ENCODE results near the gene CDCA4. TPM values are rescaled to one million over a fixed set of nuclear protein-coding genes. Genes with fewer than 3 reads are reported as not detected.
"Not testable (repeated sequence)": the region's sequence is repeated elsewhere in the genome, so short reads cannot be mapped to it uniquely, and the experiment has no call there.

Gene CDCA4
- total and polyA plus RNA-seq, 4 experiments from 2014 or later, result 17.1 to 20.9 (median 18.9) TPM

GRCh38 chr14:105033412-105033900, 12.6 kb upstream of the CDCA4 start:
- H3K9me3 ChIP-seq (ENCODE audit: control insufficient read depth in 1 of 2, low read length in 2 of 2); H3K27me3 Mint-ChIP-seq; H3K36me3 Mint-ChIP-seq; H3K9me3 Mint-ChIP-seq; H3K27me3 ChIP-seq (ENCODE audit: insufficient read depth, low read length); H3K36me3 ChIP-seq (ENCODE audit: insufficient read depth, low read length); H3K4me1 ChIP-seq (ENCODE audit: insufficient read depth, low read length): not testable (repeated sequence)
- Mint-ChIP-seq H3K27ac (peak overlapping the region; percentile 54 to 98 (median 94)), H3K4me1 (peaks cover 5 to 32% (median 20%) of the 10 kb centered on the region in 4 donors), H3K4me3 (peak overlapping the region; percentile 86 to 99 (median 92))
- Histone ChIP-seq H3K4me3 (ENCODE audit: low read length in 2 of 2) (peak overlapping the region; percentile 1 to 49), H3K27ac (ENCODE audit: low read depth, low read length) (peak overlapping the region; percentile 45)
- ChIA-PET POLR2A (ENCODE audit: partially characterized antibody) (interaction anchor here (0.7 to 1.8 kb wide), 4 partner anchors 10 to 13 kb away, joined by 3 to 24 read pairs (median 4); partner anchors contain the start of gene CDCA4), CTCF (ENCODE audit: partially characterized antibody) (interaction anchor here (1.6 to 2.6 kb wide), 2 partner anchors 12 to 57 kb away, joined by 3 to 11 read pairs; no protein-coding TSS in a partner anchor)
- DNase-seq, result peak in 1 of 5 donors; percentile 20
- intact Hi-C loops (cut with micrococcal nuclease), result loop anchor here (1.0 kb wide), 1 partner anchor 12 kb away; the partner anchor contains the start of gene CDCA4

- intact Hi-C loops (cut with micrococcal nuclease); DNase-seq; H3K9me3 Mint-ChIP-seq; H3K36me3 Mint-ChIP-seq; H3K27me3 ChIP-seq (ENCODE audit: insufficient read depth, low read length); H3K4me1 ChIP-seq (ENCODE audit: insufficient read depth, low read length); H3K9me3 ChIP-seq (ENCODE audit: control insufficient read depth in 1 of 2, low read length in 2 of 2); H3K27me3 Mint-ChIP-seq; H3K36me3 ChIP-seq (ENCODE audit: insufficient read depth, low read length); H3K27ac ChIP-seq (ENCODE audit: low read depth, low read length): not testable (repeated sequence)
- peak overlapping the region in 6 of 7 donors; percentile 37 to 94 (median 68) for H3K27ac Mint-ChIP-seq
- H3K4me3 Mint-ChIP-seq, result peak overlapping the region; percentile 86 to 99 (median 92)
- peak overlapping the region in 1 of 2 donors; percentile 49 for H3K4me3 ChIP-seq (ENCODE audit: low read length in 2 of 2)
- ChIA-PET CTCF (ENCODE audit: partially characterized antibody) (interaction anchor here (0.8 to 2.6 kb wide), 4 partner anchors 10 to 56 kb away, joined by 3 to 11 read pairs (median 3); no protein-coding TSS in a partner anchor), POLR2A (ENCODE audit: partially characterized antibody) (interaction anchor here (0.7 to 1.8 kb wide), 2 partner anchors 12 to 13 kb away, joined by 3 to 24 read pairs; partner anchors contain the start of gene CDCA4)
- peaks cover 7 to 32% (median 21%) of the 10 kb centered on the region in 4 donors for H3K4me1 Mint-ChIP-seq
Measured at GRCh38 chr14:105032451-105032901, 11.6 kb upstream of the CDCA4 start.

- Mint-ChIP-seq H3K36me3 (peaks cover 3% of the 10 kb centered on the region in 2 donors), H3K9me3 (no peaks in the 10 kb centered on the region), H3K27me3 (no peaks in the 10 kb centered on the region), H3K4me1 (peaks cover 12 to 43% (median 28%) of the 10 kb centered on the region in 4 donors), H3K27ac (peak overlapping the region in 2 of 7 donors; percentile 29), H3K4me3 (peak overlapping the region in 4 of 8 donors; percentile 10 to 31 (median 20))
- no peaks in the 10 kb centered on the region for H3K27me3 ChIP-seq (ENCODE audit: insufficient read depth, low read length)
- no peak for DNase-seq
- intact Hi-C loops (cut with micrococcal nuclease), result no loop called here
- H3K9me3 ChIP-seq (ENCODE audit: control insufficient read depth in 1 of 2, low read length in 2 of 2), result no peaks in the 10 kb centered on the region
- POLR2A ChIA-PET (ENCODE audit: partially characterized antibody), result no interaction called here
- peaks cover 17% of the 10 kb centered on the region for H3K4me1 ChIP-seq (ENCODE audit: insufficient read depth, low read length)
- H3K27ac ChIP-seq (ENCODE audit: low read depth, low read length), result no peak overlapping the region
- no peaks in the 10 kb centered on the region for H3K36me3 ChIP-seq (ENCODE audit: insufficient read depth, low read length)
- H3K4me3 ChIP-seq (ENCODE audit: low read length in 2 of 2), result no peak overlapping the region
- CTCF ChIA-PET (ENCODE audit: partially characterized antibody), result interaction anchor here (1.1 kb wide), 2 partner anchors 10 to 55 kb away, joined by 3 read pairs; partner anchors contain the start of gene CDCA4
Measured at GRCh38 chr14:105030836-105031396, 10.0 kb upstream of the CDCA4 start.

GRCh38 chr14:105030194-105030593, 9.3 kb upstream of the CDCA4 start:
- Histone ChIP-seq H3K4me3 (ENCODE audit: low read length in 2 of 2) (no peak overlapping the region), H3K4me1 (ENCODE audit: insufficient read depth, low read length) (peaks cover 24% of the 10 kb centered on the region), H3K36me3 (ENCODE audit: insufficient read depth, low read length) (no peaks in the 10 kb centered on the region), H3K27ac (ENCODE audit: low read depth, low read length) (no peak overlapping the region), H3K27me3 (ENCODE audit: insufficient read depth, low read length) (no peaks in the 10 kb centered on the region), H3K9me3 (ENCODE audit: control insufficient read depth in 1 of 2, low read length in 2 of 2) (no peaks in the 10 kb centered on the region)
- Mint-ChIP-seq H3K4me1 (peaks cover 14 to 50% (median 31%) of the 10 kb centered on the region in 4 donors), H3K27ac (no peak overlapping the region), H3K36me3 (peaks cover 3% of the 10 kb centered on the region in 2 donors), H3K9me3 (no peaks in the 10 kb centered on the region), H3K4me3 (no peak overlapping the region), H3K27me3 (no peaks in the 10 kb centered on the region)
- DNase-seq, result no peak
- intact Hi-C loops (cut with micrococcal nuclease), result no loop called here
- ChIA-PET CTCF (ENCODE audit: partially characterized antibody) (no interaction called here), POLR2A (ENCODE audit: partially characterized antibody) (no interaction called here)

GRCh38 chr14:105029402-105029801, 8.5 kb upstream of the CDCA4 start:
- H3K9me3 Mint-ChIP-seq, result no peaks in the 10 kb centered on the region
- no peak overlapping the region for H3K4me3 ChIP-seq (ENCODE audit: low read length in 2 of 2)
- no peaks in the 10 kb centered on the region for H3K27me3 ChIP-seq (ENCODE audit: insufficient read depth, low read length)
- no peaks in the 10 kb centered on the region for H3K27me3 Mint-ChIP-seq
- H3K36me3 Mint-ChIP-seq, result peaks cover 3 to 6% of the 10 kb centered on the region in 2 donors
- no peak overlapping the region for H3K27ac Mint-ChIP-seq
- no peaks in the 10 kb centered on the region for H3K36me3 ChIP-seq (ENCODE audit: insufficient read depth, low read length)
- H3K4me3 Mint-ChIP-seq, result no peak overlapping the region
- H3K9me3 ChIP-seq (ENCODE audit: control insufficient read depth in 1 of 2, low read length in 2 of 2), result no peaks in the 10 kb centered on the region
- ChIA-PET CTCF (ENCODE audit: partially characterized antibody) (no interaction called here), POLR2A (ENCODE audit: partially characterized antibody) (interaction anchor here (0.7 kb wide), 1 partner anchor 8 kb away, joined by 4 read pairs; the partner anchor contains the start of gene CDCA4)
- no peak for DNase-seq
- intact Hi-C loops (cut with micrococcal nuclease), result no loop called here
- peaks cover 30% of the 10 kb centered on the region for H3K4me1 ChIP-seq (ENCODE audit: insufficient read depth, low read length)
- peaks cover 14 to 52% (median 35%) of the 10 kb centered on the region in 4 donors for H3K4me1 Mint-ChIP-seq
- no peak overlapping the region for H3K27ac ChIP-seq (ENCODE audit: low read depth, low read length)

GRCh38 chr14:105028251-105028927, 7.5 kb upstream of the CDCA4 start:
- intact Hi-C loops (cut with micrococcal nuclease), result no loop called here
- POLR2A ChIA-PET (ENCODE audit: partially characterized antibody), result interaction anchor here (0.7 to 1.5 kb wide), 2 partner anchors 7 to 37 kb away, joined by 4 read pairs; partner anchors contain the start of genes CDCA4 and GPR132
- H3K4me3 Mint-ChIP-seq, result no peak overlapping the region

GRCh38 chr14:105027718-105028117, 6.8 kb upstream of the CDCA4 start:
- CTCF ChIA-PET (ENCODE audit: partially characterized antibody), result interaction anchor here (1.2 to 3.5 kb wide), 2 partner anchors 8 to 18 kb away, joined by 4 to 17 read pairs; no protein-coding TSS in a partner anchor
- not testable (repeated sequence) for H3K27ac Mint-ChIP-seq

More at GRCh38 chr14:105028251-105028927, 7.5 kb upstream of the CDCA4 start:
- Histone ChIP-seq H3K9me3 (ENCODE audit: control insufficient read depth in 1 of 2, low read length in 2 of 2) (no peaks in the 10 kb centered on the region), H3K27ac (ENCODE audit: low read depth, low read length) (no peak overlapping the region), H3K4me3 (ENCODE audit: low read length in 2 of 2) (no peak overlapping the region), H3K36me3 (ENCODE audit: insufficient read depth, low read length) (no peaks in the 10 kb centered on the region), H3K4me1 (ENCODE audit: insufficient read depth, low read length) (peaks cover 35% of the 10 kb centered on the region), H3K27me3 (ENCODE audit: insufficient read depth, low read length) (no peaks in the 10 kb centered on the region)
- no peak for DNase-seq
- Mint-ChIP-seq H3K4me1 (peaks cover 10 to 50% (median 32%) of the 10 kb centered on the region in 4 donors), H3K27me3 (no peaks in the 10 kb centered on the region), H3K9me3 (no peaks in the 10 kb centered on the region), H3K27ac (no peak overlapping the region), H3K36me3 (peaks cover 3 to 6% of the 10 kb centered on the region in 2 donors)
- CTCF ChIA-PET (ENCODE audit: partially characterized antibody), result interaction anchor here (0.9 to 1.2 kb wide), 2 partner anchors 9 to 15 kb away, joined by 3 to 4 read pairs; no protein-coding TSS in a partner anchor

More at GRCh38 chr14:105027718-105028117, 6.8 kb upstream of the CDCA4 start:
- H3K9me3 ChIP-seq (ENCODE audit: control insufficient read depth in 1 of 2, low read length in 2 of 2); H3K36me3 ChIP-seq (ENCODE audit: insufficient read depth, low read length); DNase-seq; H3K4me3 Mint-ChIP-seq; H3K27me3 Mint-ChIP-seq; H3K36me3 Mint-ChIP-seq; intact Hi-C loops (cut with micrococcal nuclease); H3K27me3 ChIP-seq (ENCODE audit: insufficient read depth, low read length); H3K9me3 Mint-ChIP-seq; H3K4me3 ChIP-seq (ENCODE audit: low read length in 2 of 2); H3K27ac ChIP-seq (ENCODE audit: low read depth, low read length): not testable (repeated sequence)
- peaks cover 32% of the 10 kb centered on the region for H3K4me1 ChIP-seq (ENCODE audit: insufficient read depth, low read length)
- peaks cover 10 to 50% (median 28%) of the 10 kb centered on the region in 4 donors for H3K4me1 Mint-ChIP-seq
- POLR2A ChIA-PET (ENCODE audit: partially characterized antibody), result interaction anchor here (1.5 kb wide), 1 partner anchor 38 kb away, joined by 4 read pairs; the partner anchor contains the start of gene GPR132

All from CD4-positive, alpha-beta memory T cell (primary cell).